B cell (primary cell): ENCODE results near the gene CCDC121. TPM values are rescaled to one million over a fixed set of nuclear protein-coding genes. Genes with fewer than 3 reads are reported as not detected.

ENCODE experiments used
- ATAC-seq: fragments of 200-7000 bp; cut with Tn5 transposase; one replicate; pipeline ENCODE4 v1.10.0; 2021; ENCODE audit warnings: low read depth, mild to moderate bottlenecking, moderate number of reproducible peaks, moderate library complexity
- CTCF ChIA-PET: fragments of 350-600 bp; sonication (Branson Sonifier 250); formaldehyde crosslinking; loops from one replicate; lab custom pipeline; 2021; ENCODE audit warnings: antibody characterized with exemption, inconsistent platforms; lab: Charles Lee
- POLR2A ChIA-PET: fragments of 350-600 bp; sonication (Branson Sonifier 250); formaldehyde crosslinking; loops from one replicate; lab custom pipeline; 2021; ENCODE audit warnings: antibody characterized with exemption; lab: Charles Lee
- DNase-seq: peaks from one replicate; pipeline ENCODE4 v3.0.0; 2013
- H2AFZ ChIP-seq: 2 replicates; pipeline ENCODE4 v1.6.1; 2012; ENCODE audit warnings: mild to moderate bottlenecking, low read depth, low read length; ENCODE audit not compliant: insufficient read depth, poor library complexity, severe bottlenecking
- H3K27ac ChIP-seq, 2 donors: 1 replicate in 1 of 2; 2 replicates in 1 of 2; pipeline ENCODE4 v1.5.1; 2012 to 2013; ENCODE audit warnings: low read length in 2 of 2, mild to moderate bottlenecking in 2 of 2, moderate library complexity in 1 of 2
- H3K27me3 ChIP-seq, 4 experiments: fragments of 200-600 bp in 1 of 4; sonication (generic) in 1 of 4; replicated peaks in 1 of 4; 1 replicate in 2 of 4; 2 replicates in 2 of 4; pipeline versions ENCODE4 v1.6.1 to v1.7.0; 2013 to 2016; ENCODE audit warnings: low read length in 3 of 4, mild to moderate bottlenecking in 2 of 4, mixed read lengths in 1 of 4, moderate library complexity in 1 of 4; ENCODE audit not compliant: insufficient read depth in 4 of 4, control insufficient read depth in 3 of 4; ENCODE audit errors: control extremely low read depth in 1 of 4
- H3K36me3 ChIP-seq, 2 experiments: replicated peaks in 1 of 2; 1 replicate in 1 of 2; 2 replicates in 1 of 2; pipeline versions ENCODE4 v1.6.1 to v1.7.1; 2013; ENCODE audit warnings: low read length in 1 of 2; ENCODE audit not compliant: insufficient read depth in 2 of 2, control insufficient read depth in 1 of 2; ENCODE audit errors: control extremely low read depth in 1 of 2, extremely low read depth in 1 of 2
- H3K4me1 ChIP-seq, 2 donors: fragments of 200-600 bp in 1 of 2; sonication (generic) in 1 of 2; 1 replicate in 1 of 2; 2 replicates in 1 of 2; pipeline versions ENCODE4 v1.5.1 to v1.6.1; 2013 to 2017; ENCODE audit warnings: low read length in 2 of 2; ENCODE audit not compliant: control insufficient read depth in 2 of 2, insufficient read depth in 2 of 2
- H3K4me2 ChIP-seq: replicated peaks from 2 replicates; pipeline ENCODE3; 2012; ENCODE audit warnings: mild to moderate bottlenecking, low read depth, low read length; ENCODE audit not compliant: poor library complexity, severe bottlenecking
- H3K4me3 ChIP-seq, 5 experiments: fragments of 200-600 bp in 1 of 5; sonication (generic) in 1 of 5; 1 replicate in 3 of 5; 2 replicates in 2 of 5; pipeline versions ENCODE4 v1.5.1 to v1.7.0; 2011 to 2016; ENCODE audit warnings: low read length in 4 of 5, mild to moderate bottlenecking in 4 of 5, low read depth in 2 of 5, control low read depth in 1 of 5, moderate library complexity in 1 of 5; ENCODE audit not compliant: insufficient read depth in 1 of 5; ENCODE audit errors: control extremely low read depth in 1 of 5, extremely low read depth in 1 of 5
- H3K79me2 ChIP-seq: fragments of 200-600 bp; sonication (generic); one replicate; pipeline ENCODE4 v1.6.0; 2016; ENCODE audit warnings: low read length; ENCODE audit not compliant: control insufficient read depth, insufficient read depth
- H3K9ac ChIP-seq: fragments of 200-600 bp; sonication (generic); 2 replicates; pipeline ENCODE4 v1.6.1; 2017; ENCODE audit warnings: mild to moderate bottlenecking, low read length, moderate library complexity
- H3K9me3 ChIP-seq, 3 donors: one replicate each; pipeline versions ENCODE4 v1.6.1 to v1.7.1; 2013; ENCODE audit warnings: low read length in 2 of 3; ENCODE audit not compliant: control insufficient read depth in 2 of 3, insufficient read depth in 1 of 3; ENCODE audit errors: control extremely low read depth in 1 of 3
- H4K20me1 ChIP-seq: 2 replicates; pipeline ENCODE4 v1.6.0; 2012; ENCODE audit warnings: mild to moderate bottlenecking, low read length; ENCODE audit not compliant: insufficient read depth, control insufficient read depth, poor library complexity, severe bottlenecking
- H3K27ac Mint-ChIP-seq: one replicate; pipeline ENCODE4 v1.8.0; 2021; ENCODE audit warnings: mixed read lengths
- H3K27me3 Mint-ChIP-seq: one replicate; pipeline ENCODE4 v1.8.0; 2021; ENCODE audit warnings: mixed read lengths
- H3K4me1 Mint-ChIP-seq: one replicate; pipeline ENCODE4 v1.8.0; 2021; ENCODE audit warnings: mixed read lengths
- H3K4me3 Mint-ChIP-seq: one replicate; pipeline ENCODE4 v1.8.0; 2021; ENCODE audit warnings: mixed read lengths
- H3K9me3 Mint-ChIP-seq: one replicate; pipeline ENCODE4 v1.8.0; 2022; ENCODE audit warnings: mixed read lengths; ENCODE audit not compliant: insufficient read depth
- CTCF ChIP-seq: fragments of 200-600 bp; IDR thresholded peaks from one replicate; pipeline ENCODE4 v1.8.0; 2022; ENCODE audit warnings: antibody characterized with exemption, mild to moderate bottlenecking
- EZH2 ChIP-seq: IDR thresholded peaks from 2 replicates; pipeline ENCODE4 v1.6.1; 2012; ENCODE audit warnings: borderline replicate concordance, low read depth, mild to moderate bottlenecking, moderate library complexity, low read length; ENCODE audit not compliant: insufficient read depth, poor library complexity, severe bottlenecking
- WGBS: methylation state at CpG from one replicate; pipeline ENCODE4 v1.1.5; 2013; ENCODE audit warnings: missing lambda C conversion rate; ENCODE audit not compliant: insufficient coverage; 5-methylcytosine and 5-hydroxymethylcytosine counted together
- intact Hi-C: fragments of 100-400 bp; cut with micrococcal nuclease; formaldehyde crosslinking; loops from one replicate; pipeline ENCODE4 v1.10.0; 2022
- polyA plus RNA-seq: library from polyadenylated mRNA; depleted of rRNA; stranded (reverse); fragments of >200 nt; gene quantifications from 2 replicates; pipeline ENCODE4 v1.2.3, GENCODE V29; 2012
- total RNA-seq, 2 donors: library from RNA; stranded (reverse); fragments of 120-200 nt in 1 of 2; gene quantifications; 1 replicate in 1 of 2; 2 replicates in 1 of 2; pipeline versions ENCODE4 v1.2.3 to v1.2.4, GENCODE V29; 2013 to 2022

CCDC121 gene
- total and polyA plus RNA-seq, 2 donors (not counting 1 experiment from before 2014, with no cell fraction given), result 0.95 to 2.2 TPM

- no peaks in the 10 kb centered on the region for H3K4me1 Mint-ChIP-seq
- POLR2A ChIA-PET, result no interaction called here
- peaks cover 11 to 48% of the 10 kb centered on the region in 2 experiments for H3K36me3 ChIP-seq
Measured at GRCh38 chr2:27613985-27614384, 14.8 kb downstream of the CCDC121 start.

GRCh38 chr2:27606611-27607010, 22.2 kb downstream of the CCDC121 start:
- H3K9me3 Mint-ChIP-seq, result no peaks in the 10 kb centered on the region
- no peak for ATAC-seq
- Histone ChIP-seq H3K27me3 (no peaks in the 10 kb centered on the region), H3K27ac (no peak overlapping the region), H3K9ac (no peak overlapping the region), H3K4me1 (no peaks in the 10 kb centered on the region), H3K36me3 (peaks cover 10 to 66% of the 10 kb centered on the region in 2 experiments), H3K4me3 (no peak overlapping the region), H3K4me2 (no peak overlapping the region), H2AFZ (no peak overlapping the region), H4K20me1 (peaks cover 11% of the 10 kb centered on the region), H3K9me3 (no peaks in the 10 kb centered on the region), H3K79me2 (peaks cover 26% of the 10 kb centered on the region)
- ChIA-PET POLR2A (no interaction called here), CTCF (no interaction called here)
- 94% methylated on average over 2 of the region's 2 CpGs for WGBS
- H3K4me1 Mint-ChIP-seq, result no peaks in the 10 kb centered on the region
- DNase-seq, result no peak
- H3K4me3 Mint-ChIP-seq, result no peak overlapping the region
- intact Hi-C loops, result no loop called here
- TF ChIP-seq CTCF, result no peak
- TF ChIP-seq EZH2, result no peak
- no peaks in the 10 kb centered on the region for H3K27me3 Mint-ChIP-seq
- H3K27ac Mint-ChIP-seq, result no peak overlapping the region

More at GRCh38 chr2:27613985-27614384, 14.8 kb downstream of the CCDC121 start:
- no CpG with 5 or more reads among the region's 2 CpGs for WGBS
- Mint-ChIP-seq H3K27ac (no peak overlapping the region), H3K27me3 (no peaks in the 10 kb centered on the region), H3K9me3 (no peaks in the 10 kb centered on the region), H3K4me3 (no peak overlapping the region)
- no peak overlapping the region for H3K9ac ChIP-seq
- H3K4me2 ChIP-seq, result no peak overlapping the region
- no peaks in the 10 kb centered on the region for H4K20me1 ChIP-seq
- no peak overlapping the region for H3K27ac ChIP-seq
- no peak overlapping the region for H3K4me3 ChIP-seq
- no peak for ATAC-seq
- H2AFZ ChIP-seq, result no peak overlapping the region
- intact Hi-C loops, result no loop called here
- no peaks in the 10 kb centered on the region for H3K27me3 ChIP-seq
- H3K79me2 ChIP-seq, result peaks cover 3% of the 10 kb centered on the region
- no peaks in the 10 kb centered on the region for H3K4me1 ChIP-seq
- TF ChIP-seq EZH2, result no peak
- CTCF ChIA-PET, result no interaction called here
- DNase-seq, result no peak
- no peaks in the 10 kb centered on the region for H3K9me3 ChIP-seq
